ENCODE measurements around the gene CA9.

Gene CA9

DNA sequence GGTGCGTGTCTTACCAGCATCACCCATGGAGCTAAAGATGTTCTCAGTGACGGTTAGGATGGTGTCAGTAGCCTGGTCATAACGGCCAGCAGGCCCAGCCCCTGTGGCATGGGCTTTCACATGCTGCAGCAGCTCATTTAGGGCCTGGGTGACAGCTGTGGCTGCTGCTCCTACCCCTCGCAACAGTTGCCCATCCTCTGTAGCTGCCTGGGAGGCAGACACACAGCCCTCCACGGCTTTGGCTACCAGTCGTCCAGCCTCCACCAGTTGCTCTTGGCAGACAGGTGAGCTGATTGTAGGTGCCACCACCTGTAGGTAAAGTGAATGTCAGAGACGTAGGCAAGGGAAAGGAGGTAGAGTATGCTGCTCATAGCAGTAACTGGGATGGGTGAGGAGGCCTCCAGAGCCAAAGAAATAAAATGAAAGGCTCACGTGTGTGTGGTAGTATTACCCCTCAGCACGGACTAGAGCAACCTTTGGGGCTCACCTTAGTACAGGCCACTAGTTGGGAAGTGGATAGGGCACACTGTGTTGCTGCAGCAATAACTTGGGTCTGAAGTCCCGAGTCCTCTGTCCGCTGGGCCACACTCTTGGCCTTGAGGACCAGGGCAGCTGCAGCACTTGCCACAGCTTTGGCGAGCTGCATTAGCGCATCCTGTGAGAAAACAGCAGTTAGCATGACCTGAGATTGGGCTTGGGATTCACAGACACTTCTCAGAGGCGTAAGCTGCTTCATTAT is 43.6 kb downstream of the CA9 start:
- no peak for DNase-seq

- DNase-seq: no peak
Measured at GRCh38 chr9:35718721-35719511, 45.2 kb downstream of the CA9 start.

DNA sequence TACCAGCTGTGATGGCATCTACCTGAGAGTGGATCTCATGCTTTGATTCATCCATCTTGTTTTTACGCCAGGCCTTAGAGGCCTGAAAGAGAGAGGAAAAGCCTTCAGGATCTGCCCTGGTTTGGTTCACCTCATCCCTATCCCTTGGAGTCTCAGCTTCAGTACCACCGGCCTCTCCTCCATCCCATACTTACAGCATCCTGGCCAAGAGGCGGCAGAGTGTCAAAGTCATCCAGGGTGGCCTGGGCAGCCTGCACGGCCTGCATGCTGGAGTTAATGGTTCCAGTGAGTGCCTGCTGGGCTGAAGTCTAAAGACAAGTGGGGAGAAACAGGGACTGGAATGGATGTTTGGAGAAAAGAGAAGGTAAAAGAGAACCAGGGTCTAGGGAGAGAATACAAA is 45.8 kb downstream of the CA9 start:
- no peak for DNase-seq

DNA sequence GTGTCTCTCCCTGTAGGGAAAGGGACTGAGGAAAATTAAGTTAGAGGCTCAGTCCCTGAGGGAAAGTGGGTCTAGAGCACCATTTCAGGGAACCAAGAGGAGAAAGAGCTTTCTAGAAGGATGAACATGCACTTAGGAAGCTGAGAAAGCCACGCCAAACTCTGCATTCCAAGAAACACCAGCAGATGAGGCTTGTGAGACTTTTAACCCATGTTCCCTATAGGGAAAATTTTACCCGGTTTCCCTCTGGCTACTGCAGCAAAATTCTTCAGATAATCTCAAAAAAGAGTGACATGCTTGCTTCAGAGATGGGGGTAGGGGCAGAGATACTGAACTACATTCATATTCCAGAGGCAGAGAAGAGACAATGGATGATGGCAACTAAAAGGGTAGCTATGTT is 49.7 kb downstream of the CA9 start:
- no peak for DNase-seq

GRCh38 chr9:35723908-35724307 is 50.2 kb downstream of the CA9 start:
- no peak for DNase-seq

GRCh38 chr9:35725362-35725761 is 51.6 kb downstream of the CA9 start:
- DNase-seq: no peak

GRCh38 chr9:35726931-35727330 is 53.2 kb downstream of the CA9 start:
- no peak for DNase-seq

DNA sequence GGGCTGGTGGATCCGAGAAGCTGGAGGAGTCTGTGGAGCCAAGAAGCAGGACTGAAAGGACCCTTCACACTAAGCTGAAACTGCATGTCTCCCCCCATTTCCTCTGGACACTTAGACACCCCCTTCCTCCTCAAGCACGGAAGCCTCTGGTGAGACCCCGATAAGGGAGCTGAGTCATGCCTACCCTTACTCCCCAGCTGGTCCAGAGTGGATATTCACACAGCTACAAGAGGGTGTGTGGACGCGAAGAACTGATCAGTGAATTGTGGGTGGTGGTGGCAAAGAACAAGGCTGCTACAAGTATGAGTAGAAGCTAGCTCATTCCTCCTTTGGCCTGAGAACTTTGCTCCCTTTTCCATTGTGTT is 53.9 kb downstream of the CA9 start:
- no peak for DNase-seq

GRCh38 chr9:35728041-35728971 is 54.6 kb downstream of the CA9 start:
- DNase-seq: peak; percentile 35 to 36

DNA sequence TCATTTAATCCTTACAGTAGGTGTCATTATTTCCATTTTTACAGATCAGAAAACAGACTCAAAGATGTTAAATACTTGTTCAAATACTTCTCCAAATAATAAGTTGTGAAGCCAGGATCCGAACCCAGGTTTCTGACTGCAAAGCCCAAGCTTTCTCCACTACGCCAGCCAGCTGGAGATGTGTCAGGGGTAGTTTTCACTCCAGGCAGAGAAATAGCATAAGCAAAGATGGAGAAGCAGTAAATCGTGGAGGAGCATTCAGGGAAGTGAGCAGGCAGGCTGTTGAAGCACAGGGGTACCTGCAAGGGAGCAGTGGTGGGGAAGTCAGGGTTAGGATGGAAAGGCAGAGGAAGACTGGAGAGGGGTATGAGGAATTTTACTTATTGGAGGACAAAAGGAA is 55.4 kb downstream of the CA9 start:
- no peak for DNase-seq

DNA sequence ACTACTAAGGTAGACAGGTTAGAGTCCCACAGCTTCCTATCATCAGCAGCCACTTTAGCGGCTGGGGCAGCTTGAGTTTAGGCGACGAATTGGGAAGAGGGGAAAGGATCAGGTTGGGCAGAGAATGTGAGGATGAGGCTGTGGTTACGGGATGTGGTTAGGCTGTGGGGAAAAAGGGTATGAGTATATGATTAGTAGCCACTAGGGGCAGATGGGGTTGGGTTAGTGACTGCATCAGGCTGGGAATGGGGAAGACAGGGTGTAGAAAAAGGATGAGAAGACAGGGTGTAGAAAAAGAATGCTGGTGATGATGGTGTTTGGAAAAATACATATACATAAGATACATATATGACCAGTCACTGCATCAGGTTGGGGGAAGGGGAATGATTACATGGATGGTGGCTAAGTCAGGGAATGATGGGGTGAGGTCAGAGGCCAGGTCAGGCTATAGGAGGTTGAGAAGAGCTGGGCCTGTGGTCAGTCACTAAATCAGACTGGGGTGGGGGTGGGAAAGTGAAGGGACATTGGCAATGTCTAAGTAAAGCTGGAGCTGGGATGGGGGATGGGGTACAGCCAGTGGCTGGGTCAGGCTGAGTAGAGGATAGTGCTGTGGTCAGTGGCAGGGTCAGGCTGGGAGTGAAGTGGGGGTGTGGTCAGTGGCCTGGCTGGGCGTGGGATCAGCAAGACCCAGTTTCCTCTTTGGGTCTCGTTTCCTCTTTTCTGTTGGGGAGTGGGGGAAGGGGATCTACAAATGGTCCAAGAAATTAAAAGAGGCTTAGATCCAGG is 56.2 kb downstream of the CA9 start:
- DNase-seq: peak; percentile 26 to 30

DNA sequence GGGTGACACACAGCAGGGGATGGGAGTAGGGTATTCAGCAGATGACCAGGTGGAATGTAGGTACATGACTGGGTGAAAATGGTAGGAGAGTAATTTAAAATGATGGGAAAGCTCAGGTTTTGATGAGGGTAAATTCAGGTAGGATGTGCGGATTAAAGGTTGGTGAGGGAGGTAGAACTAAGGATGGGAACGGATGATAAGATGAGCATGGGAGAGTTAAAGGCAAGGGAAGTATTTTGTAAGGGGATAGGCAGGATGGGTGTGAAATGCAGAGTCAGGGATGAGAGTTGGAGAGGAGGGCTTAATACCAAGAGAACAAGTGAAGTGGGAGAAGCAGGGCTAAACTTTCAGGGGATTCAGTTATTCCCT is 56.7 kb downstream of the CA9 start:
- no peak for DNase-seq
